Activated B cell treated with CpG ODN at 0.5 μM for 24 hours (primary cell): ENCODE measurements around the gene PDGFB. TPM values are rescaled to one million over a fixed set of nuclear protein-coding genes. Genes with fewer than 3 reads are reported as not detected.

Source experiments
- ATAC-seq: fragments of 200-7000 bp; cut with Tn5 transposase; one replicate; pipeline ENCODE4 v1.10.0; 2021; ENCODE audit warnings: low read depth, mild to moderate bottlenecking, moderate library complexity
- CTCF ChIA-PET: fragments of 350-600 bp; sonication (Branson Sonifier 250); formaldehyde crosslinking; loops from one replicate; lab custom pipeline; 2021; ENCODE audit warnings: antibody characterized with exemption; lab: Charles Lee
- POLR2A ChIA-PET: fragments of 350-600 bp; sonication (Branson Sonifier 250); formaldehyde crosslinking; loops from one replicate; lab custom pipeline; 2021; ENCODE audit warnings: antibody characterized with exemption; lab: Charles Lee
- DNase-seq: peaks from one replicate; pipeline ENCODE4 v3.0.0; 2022
- H3K27ac Mint-ChIP-seq: one replicate; pipeline ENCODE4 v1.8.0; 2020; ENCODE audit warnings: mixed read lengths
- H3K27me3 Mint-ChIP-seq: one replicate; pipeline ENCODE4 v1.8.0; 2021; ENCODE audit warnings: mixed read lengths
- H3K36me3 Mint-ChIP-seq: one replicate; pipeline ENCODE4 v1.8.0; 2021; ENCODE audit warnings: low read depth, mixed read lengths
- H3K4me1 Mint-ChIP-seq: one replicate; pipeline ENCODE4 v1.8.0; 2021; ENCODE audit warnings: mixed read lengths
- H3K4me3 Mint-ChIP-seq: one replicate; pipeline ENCODE4 v1.8.0; 2020; ENCODE audit warnings: mild to moderate bottlenecking, mixed read lengths
- H3K9me3 Mint-ChIP-seq: one replicate; pipeline ENCODE4 v1.8.0; 2020; ENCODE audit warnings: mixed read lengths
- intact Hi-C: fragments of 100-400 bp; cut with micrococcal nuclease; formaldehyde crosslinking; loops from one replicate; pipeline ENCODE4 v1.15.1; 2024
- total RNA-seq: library from RNA; stranded (reverse); gene quantifications from 2 replicates; pipeline ENCODE4 v1.2.3, GENCODE V29; 2022
- TF ChIP-seq, protein P1 (sequence below): fragments of 200-600 bp; IDR thresholded peaks from one replicate; pipeline ENCODE4 v1.8.0; 2022; ENCODE audit warnings: antibody characterized with exemption, mild to moderate bottlenecking

Gene PDGFB
- total RNA-seq, 1 donor from 2014 or later: not detected

DNA sequence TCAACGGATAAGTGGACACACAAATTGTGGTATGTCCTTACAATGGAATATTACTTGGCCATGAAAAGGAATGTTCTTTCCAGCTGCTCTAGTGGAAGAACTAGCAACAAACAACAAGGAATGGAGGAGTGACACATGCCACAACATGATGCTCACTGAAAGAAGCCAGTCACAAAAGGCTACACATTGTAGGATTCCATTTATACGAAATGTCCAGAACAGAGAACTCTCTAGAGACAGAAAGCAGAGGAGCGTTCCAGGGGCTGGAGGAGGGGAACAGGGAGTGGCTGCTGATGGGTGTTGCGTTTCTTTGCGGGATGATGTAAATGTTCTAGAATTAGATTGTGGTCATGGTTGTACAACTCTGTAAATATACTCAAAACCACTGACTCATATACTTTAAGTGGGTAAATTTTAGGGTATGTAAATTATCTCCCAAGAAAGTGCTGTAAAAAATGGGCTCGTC lies 32.4 kb upstream of the PDGFB start:
- Mint-ChIP-seq H3K9me3 (peaks cover 6% of the 10 kb centered on the region), H3K4me3 (no peak overlapping the region), H3K27me3 (peaks cover 24% of the 10 kb centered on the region), H3K36me3 (no peaks in the 10 kb centered on the region), H3K4me1 (no peaks in the 10 kb centered on the region), H3K27ac (no peak overlapping the region)
- ChIA-PET CTCF (no interaction called here), POLR2A (no interaction called here)
- TF ChIP-seq, protein P1, sequence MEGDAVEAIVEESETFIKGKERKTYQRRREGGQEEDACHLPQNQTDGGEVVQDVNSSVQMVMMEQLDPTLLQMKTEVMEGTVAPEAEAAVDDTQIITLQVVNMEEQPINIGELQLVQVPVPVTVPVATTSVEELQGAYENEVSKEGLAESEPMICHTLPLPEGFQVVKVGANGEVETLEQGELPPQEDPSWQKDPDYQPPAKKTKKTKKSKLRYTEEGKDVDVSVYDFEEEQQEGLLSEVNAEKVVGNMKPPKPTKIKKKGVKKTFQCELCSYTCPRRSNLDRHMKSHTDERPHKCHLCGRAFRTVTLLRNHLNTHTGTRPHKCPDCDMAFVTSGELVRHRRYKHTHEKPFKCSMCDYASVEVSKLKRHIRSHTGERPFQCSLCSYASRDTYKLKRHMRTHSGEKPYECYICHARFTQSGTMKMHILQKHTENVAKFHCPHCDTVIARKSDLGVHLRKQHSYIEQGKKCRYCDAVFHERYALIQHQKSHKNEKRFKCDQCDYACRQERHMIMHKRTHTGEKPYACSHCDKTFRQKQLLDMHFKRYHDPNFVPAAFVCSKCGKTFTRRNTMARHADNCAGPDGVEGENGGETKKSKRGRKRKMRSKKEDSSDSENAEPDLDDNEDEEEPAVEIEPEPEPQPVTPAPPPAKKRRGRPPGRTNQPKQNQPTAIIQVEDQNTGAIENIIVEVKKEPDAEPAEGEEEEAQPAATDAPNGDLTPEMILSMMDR: no peak
- DNase-seq (no peak), ATAC-seq (no peak)
- intact Hi-C loops: no loop called here

DNA sequence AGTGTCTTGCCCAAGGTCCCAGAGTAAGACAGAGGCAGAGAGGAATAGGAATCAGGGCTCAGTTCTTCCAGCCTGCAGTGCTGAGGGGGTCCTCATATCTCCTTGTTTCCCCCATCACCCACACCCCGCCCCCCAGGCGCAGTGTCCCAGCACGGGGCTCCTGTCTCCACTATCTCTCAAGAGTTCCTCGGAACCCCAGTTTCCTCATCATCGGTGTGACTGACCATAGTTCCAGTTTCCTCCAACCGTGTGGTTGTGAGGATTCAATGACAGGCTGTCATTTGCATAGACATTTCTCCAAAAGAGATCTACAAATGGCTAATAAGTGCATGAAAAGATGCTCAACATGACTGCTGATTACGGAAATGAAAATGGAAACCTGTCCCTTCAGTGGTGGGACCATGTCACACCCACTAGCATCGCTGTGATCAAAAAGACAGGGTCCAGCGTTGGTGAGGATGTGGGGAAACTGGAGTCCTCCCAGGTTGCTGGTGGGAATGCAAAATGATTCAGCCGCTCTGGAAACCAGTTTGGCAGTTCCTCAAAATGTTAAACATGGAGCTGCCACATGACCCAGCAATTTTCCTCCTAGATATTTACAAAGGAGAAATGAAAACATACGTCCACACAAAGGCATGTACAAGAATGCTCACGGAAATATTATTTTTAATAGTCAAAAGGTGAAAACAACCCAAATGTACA lies 31.8 kb upstream of the PDGFB start:
- no peaks in the 10 kb centered on the region for H3K4me1 Mint-ChIP-seq
- intact Hi-C loops: no loop called here
- DNase-seq (no peak), ATAC-seq (no peak)
- peaks cover 24% of the 10 kb centered on the region for H3K27me3 Mint-ChIP-seq
- no peak overlapping the region for H3K27ac Mint-ChIP-seq
- no peaks in the 10 kb centered on the region for H3K36me3 Mint-ChIP-seq
- H3K4me3 Mint-ChIP-seq: no peak overlapping the region
- TF ChIP-seq, protein P1: no peak
- ChIA-PET POLR2A (no interaction called here), CTCF (no interaction called here)
- H3K9me3 Mint-ChIP-seq: peaks cover 6% of the 10 kb centered on the region

DNA sequence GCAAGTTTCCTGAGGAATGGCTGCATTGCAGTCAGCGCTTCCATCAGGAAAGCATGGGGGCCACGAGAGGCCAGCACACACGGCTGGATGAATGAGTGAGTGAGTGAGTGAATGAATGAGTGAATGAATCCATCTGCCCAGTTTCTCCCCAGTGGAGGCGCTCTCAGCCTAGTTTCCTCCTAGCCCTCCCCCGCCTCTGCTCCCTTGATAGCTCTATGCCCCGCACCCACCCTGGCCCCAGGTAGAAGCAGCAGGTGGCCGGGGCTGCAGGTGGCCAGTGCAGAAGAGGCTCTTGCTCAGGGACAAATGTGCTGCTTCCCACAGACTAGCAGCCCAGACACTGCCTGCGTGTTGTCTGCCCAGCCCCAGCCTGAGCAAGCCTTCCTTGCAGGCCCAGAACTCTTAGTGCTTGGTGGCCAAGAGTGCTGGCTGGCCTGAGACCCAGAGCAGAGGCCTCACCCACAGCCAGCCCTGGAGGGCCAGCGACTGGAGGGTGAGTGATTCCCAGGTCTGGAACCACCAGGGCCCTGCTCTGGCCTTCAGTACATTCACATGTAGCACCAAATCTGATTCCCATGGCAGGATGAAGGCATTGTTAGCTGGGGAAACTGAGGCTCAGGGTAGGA lies 31.1 kb upstream of the PDGFB start:
- Mint-ChIP-seq H3K4me3 (no peak overlapping the region), H3K9me3 (peaks cover 6% of the 10 kb centered on the region), H3K27me3 (peaks cover 24% of the 10 kb centered on the region), H3K27ac (no peak overlapping the region), H3K4me1 (no peaks in the 10 kb centered on the region), H3K36me3 (no peaks in the 10 kb centered on the region)
- TF ChIP-seq, protein P1: no peak
- DNase-seq: no peak
- intact Hi-C loops: no loop called here
- no peak for ATAC-seq
- CTCF ChIA-PET: no interaction called here
- POLR2A ChIA-PET: interaction anchor here (0.7 kb wide), 1 partner anchor 216 kb away, joined by 3 read pairs; no protein-coding TSS in a partner anchor

DNA sequence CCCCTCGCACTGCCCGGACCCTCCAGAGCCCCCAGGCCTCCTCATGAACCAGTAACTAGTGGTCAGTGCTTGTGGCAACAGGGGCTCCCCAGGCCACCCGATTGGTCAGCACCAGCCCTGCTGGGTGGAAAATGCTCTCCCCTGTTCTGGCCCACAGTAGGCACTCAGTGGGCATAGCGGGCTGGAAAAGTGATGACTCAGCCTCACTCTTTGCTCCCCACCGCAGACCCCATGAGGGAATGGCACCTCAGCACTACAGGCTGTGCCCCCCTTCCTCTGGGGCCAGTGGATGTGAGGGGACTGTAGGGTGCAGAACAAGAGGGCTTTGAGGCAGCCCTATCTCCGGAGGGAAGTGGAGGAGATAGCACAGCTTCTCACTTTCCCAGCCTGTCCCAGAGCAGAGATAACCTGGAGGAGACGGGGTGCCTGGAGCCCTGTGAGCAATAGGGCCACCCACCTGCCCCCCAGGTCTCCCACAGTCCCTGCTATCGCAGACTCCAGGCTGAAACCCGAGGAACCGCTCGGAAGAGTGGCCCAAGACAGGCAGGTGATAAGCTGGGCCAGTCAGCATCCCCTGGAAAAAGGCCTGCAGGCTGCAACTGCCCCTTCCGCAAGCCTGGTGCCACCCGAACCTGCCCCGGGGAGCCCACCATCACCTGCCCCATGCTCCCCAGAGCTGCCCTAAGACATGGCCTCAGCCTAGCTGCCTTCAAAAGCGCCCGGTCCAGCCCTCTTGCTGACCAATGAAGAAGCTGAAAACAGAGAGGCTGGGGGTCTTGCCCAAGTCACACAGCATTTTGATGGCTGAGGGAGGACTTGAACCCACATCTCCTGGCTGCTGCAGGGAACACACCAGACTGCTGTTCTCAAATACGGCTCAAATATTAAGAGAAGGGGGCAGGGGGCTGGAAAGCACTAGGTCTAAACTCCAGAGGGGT lies 29.4 kb upstream of the PDGFB start:
- ChIA-PET CTCF (no interaction called here), POLR2A (no interaction called here)
- TF ChIP-seq, protein P1: no peak
- ATAC-seq (no peak), DNase-seq (no peak)
- peaks cover 17% of the 10 kb centered on the region for H3K27me3 Mint-ChIP-seq
- peaks cover 6% of the 10 kb centered on the region for H3K9me3 Mint-ChIP-seq
- intact Hi-C loops: no loop called here
- no peaks in the 10 kb centered on the region for H3K36me3 Mint-ChIP-seq
- H3K4me3 Mint-ChIP-seq: no peak overlapping the region
- H3K4me1 Mint-ChIP-seq: no peaks in the 10 kb centered on the region
- H3K27ac Mint-ChIP-seq: no peak overlapping the region
